ENCODE results near the gene RAP1GDS1. TPM values are rescaled to one million over a fixed set of nuclear protein-coding genes. Genes with fewer than 3 reads are reported as not detected.
A peak's percentile ranks its signal among the peaks of the same experiment; 100 is the strongest.
"Not testable (repeated sequence)": the region's sequence is repeated elsewhere in the genome, so short reads cannot be mapped to it uniquely, and the experiment has no call there.

The RAP1GDS1 gene
- total RNA-seq, 1 donor from 2014 or later = 31.6 TPM

DNA sequence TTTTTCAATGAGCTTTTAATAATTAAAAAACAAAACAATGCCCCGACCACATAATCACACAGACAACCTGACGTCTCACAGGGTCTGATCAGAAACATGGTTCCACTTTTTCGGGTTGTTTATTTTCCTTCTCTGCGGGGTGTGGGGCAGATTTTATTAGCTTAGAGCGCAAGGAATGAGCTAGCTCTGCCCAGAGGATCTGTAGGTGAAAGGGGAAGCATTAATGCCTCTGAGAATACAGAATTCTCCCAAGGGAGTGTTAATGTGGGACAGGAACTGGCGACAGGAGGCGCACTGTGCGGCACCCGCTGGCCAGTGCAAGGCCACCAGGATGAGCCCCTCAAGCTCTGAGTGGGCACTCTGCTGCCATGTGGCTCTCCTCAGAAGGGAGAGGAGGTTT lies 215.7 kb downstream of the RAP1GDS1 start:
- H3K4me1 Mint-ChIP-seq (ENCODE audit: unreplicated experiment) = no peaks in the 10 kb centered on the region
- no peak overlapping the region for H3K4me3 Mint-ChIP-seq
- no peak for DNase-seq (ENCODE audit: extremely low spot score, unreplicated experiment)
- no peaks in the 10 kb centered on the region for H3K9me3 Mint-ChIP-seq
- no peak for TF ChIP-seq CTCF (conservative IDR thresholded peaks at IDR 0.05)
- no peaks in the 10 kb centered on the region for H3K27me3 Mint-ChIP-seq
- peaks cover 27% of the 10 kb centered on the region for H3K36me3 Mint-ChIP-seq
- H3K27ac Mint-ChIP-seq = no peak overlapping the region

DNA sequence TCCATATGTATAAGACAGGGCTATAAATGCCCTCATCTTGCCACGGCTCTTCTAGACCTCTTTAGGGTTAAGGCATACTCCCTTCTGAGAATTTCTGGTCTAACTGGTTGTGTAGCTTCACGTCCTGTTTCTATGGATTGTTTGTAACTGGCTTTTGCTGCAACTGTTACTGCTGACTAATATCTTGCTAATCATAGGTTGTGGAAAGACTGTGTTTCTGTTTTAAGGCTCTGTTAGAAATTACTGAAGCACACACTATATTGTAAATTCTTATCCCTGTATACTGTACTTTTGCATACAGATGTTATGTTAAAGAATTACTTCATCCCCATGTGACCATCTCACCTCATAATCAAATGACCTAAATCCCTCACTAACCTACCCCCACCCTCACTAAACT lies 218.4 kb downstream of the RAP1GDS1 start:
- H3K4me1 Mint-ChIP-seq (ENCODE audit: unreplicated experiment); H3K9me3 Mint-ChIP-seq; H3K4me3 Mint-ChIP-seq; H3K27me3 Mint-ChIP-seq; DNase-seq (ENCODE audit: extremely low spot score, unreplicated experiment): not testable (repeated sequence)
- peaks cover 12% of the 10 kb centered on the region for H3K36me3 Mint-ChIP-seq
- peak overlapping the region; percentile 54 for H3K27ac Mint-ChIP-seq

DNA sequence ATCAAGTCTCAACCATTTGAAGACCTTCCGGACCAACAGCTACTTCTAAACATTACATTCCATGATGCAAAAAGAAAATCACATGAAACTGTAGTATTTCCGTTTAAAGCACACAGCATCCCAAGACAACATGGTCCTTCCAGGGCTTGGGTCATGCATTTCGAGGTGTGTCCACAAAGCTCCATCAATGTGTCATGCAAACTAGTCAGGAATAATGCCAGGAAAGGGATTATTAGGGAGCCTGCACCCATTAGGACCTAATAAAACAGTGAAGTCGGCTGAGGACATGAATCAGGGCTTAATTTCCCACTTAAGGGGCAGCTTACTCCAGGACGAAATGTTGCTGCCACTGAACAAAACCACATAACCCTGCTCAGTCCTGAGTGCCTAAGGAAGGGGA lies 219.4 kb downstream of the RAP1GDS1 start:
- no peaks in the 10 kb centered on the region for H3K9me3 Mint-ChIP-seq
- DNase-seq (ENCODE audit: extremely low spot score, unreplicated experiment) = no peak
- peaks cover 7% of the 10 kb centered on the region for H3K36me3 Mint-ChIP-seq
- no peaks in the 10 kb centered on the region for H3K27me3 Mint-ChIP-seq
- H3K4me1 Mint-ChIP-seq (ENCODE audit: unreplicated experiment) = peaks cover 4% of the 10 kb centered on the region
- peak overlapping the region; percentile 30 for H3K27ac Mint-ChIP-seq
- no peak for TF ChIP-seq CTCF (conservative IDR thresholded peaks at IDR 0.05)
- no peak overlapping the region for H3K4me3 Mint-ChIP-seq

GRCh38 chr4:98481167-98481566 lies 220.0 kb downstream of the RAP1GDS1 start:
- Mint-ChIP-seq H3K36me3 (peaks cover 4% of the 10 kb centered on the region), H3K4me3 (no peak overlapping the region), H3K9me3 (no peaks in the 10 kb centered on the region), H3K27ac (no peak overlapping the region), H3K27me3 (no peaks in the 10 kb centered on the region), H3K4me1 (ENCODE audit: unreplicated experiment) (peaks cover 4% of the 10 kb centered on the region)
- TF ChIP-seq CTCF (conservative IDR thresholded peaks at IDR 0.05) = no peak
- no peak for DNase-seq (ENCODE audit: extremely low spot score, unreplicated experiment)

GRCh38 chr4:98482503-98482846 lies 221.3 kb downstream of the RAP1GDS1 start:
- Mint-ChIP-seq H3K9me3 (no peaks in the 10 kb centered on the region), H3K27me3 (no peaks in the 10 kb centered on the region), H3K4me3 (no peak overlapping the region), H3K36me3 (no peaks in the 10 kb centered on the region), H3K27ac (no peak overlapping the region), H3K4me1 (ENCODE audit: unreplicated experiment) (peaks cover 4% of the 10 kb centered on the region)
- no peak for TF ChIP-seq CTCF (conservative IDR thresholded peaks at IDR 0.05)
- no peak for DNase-seq (ENCODE audit: extremely low spot score, unreplicated experiment)

DNA sequence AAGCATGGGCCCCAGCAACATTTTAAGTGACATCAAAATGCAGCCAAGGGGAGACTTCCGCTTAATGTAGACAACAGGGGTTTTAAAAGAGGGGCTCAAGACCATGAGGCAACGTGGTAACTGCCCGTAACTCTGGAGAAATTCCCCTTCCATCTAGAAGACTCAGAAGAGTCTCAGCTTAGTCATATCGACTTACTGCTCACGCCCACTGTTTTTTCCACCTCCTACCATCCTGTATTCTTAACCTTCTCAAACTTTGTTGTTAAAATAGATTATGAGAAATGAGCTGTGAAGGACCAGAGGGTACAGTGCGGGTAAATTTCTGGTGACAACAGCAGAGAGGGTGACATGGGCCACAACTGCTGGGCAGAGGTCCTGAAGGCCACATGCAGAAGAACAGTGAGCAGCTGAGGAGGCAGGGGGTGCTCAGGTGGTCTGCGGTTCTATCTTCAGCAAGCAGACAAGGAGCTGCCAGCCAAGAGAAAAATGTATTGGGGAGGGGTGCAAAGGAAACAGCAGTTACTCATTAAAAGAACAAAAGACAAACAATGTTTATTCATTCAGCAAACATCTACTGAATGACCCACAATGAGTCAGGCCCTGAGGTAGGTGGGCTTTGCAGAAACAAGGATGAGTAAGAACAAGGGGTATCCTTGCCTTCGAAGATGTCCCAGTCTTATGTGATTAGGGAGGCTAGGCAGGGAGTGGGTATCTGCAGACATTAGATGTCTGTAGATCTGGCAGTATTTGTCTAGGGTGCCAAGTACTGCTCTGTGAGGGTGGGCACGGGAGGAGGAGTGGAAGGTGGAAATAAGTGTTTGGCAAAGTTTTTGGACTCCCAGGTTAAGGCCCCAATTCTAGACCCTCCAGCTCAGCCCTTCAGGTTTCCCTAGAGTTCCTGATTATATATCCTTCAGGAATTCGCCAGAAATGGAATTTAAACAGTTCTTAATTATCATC lies 221.9 kb downstream of the RAP1GDS1 start:
- TF ChIP-seq CTCF (conservative IDR thresholded peaks at IDR 0.05) = no peak
- DNase-seq (ENCODE audit: extremely low spot score, unreplicated experiment) = no peak
- H3K4me1 Mint-ChIP-seq (ENCODE audit: unreplicated experiment) = peaks cover 4% of the 10 kb centered on the region
- H3K36me3 Mint-ChIP-seq = no peaks in the 10 kb centered on the region
- H3K27ac Mint-ChIP-seq = no peak overlapping the region
- no peak overlapping the region for H3K4me3 Mint-ChIP-seq
- H3K9me3 Mint-ChIP-seq = no peaks in the 10 kb centered on the region
- H3K27me3 Mint-ChIP-seq = no peaks in the 10 kb centered on the region

All from type B pancreatic cell (in vitro differentiated cells).